ENCODE measurements around the gene SLMAP.
"Not testable (repeated sequence)": the region's sequence is repeated elsewhere in the genome, so short reads cannot be mapped to it uniquely, and the experiment has no call there.

SLMAP gene

DNA sequence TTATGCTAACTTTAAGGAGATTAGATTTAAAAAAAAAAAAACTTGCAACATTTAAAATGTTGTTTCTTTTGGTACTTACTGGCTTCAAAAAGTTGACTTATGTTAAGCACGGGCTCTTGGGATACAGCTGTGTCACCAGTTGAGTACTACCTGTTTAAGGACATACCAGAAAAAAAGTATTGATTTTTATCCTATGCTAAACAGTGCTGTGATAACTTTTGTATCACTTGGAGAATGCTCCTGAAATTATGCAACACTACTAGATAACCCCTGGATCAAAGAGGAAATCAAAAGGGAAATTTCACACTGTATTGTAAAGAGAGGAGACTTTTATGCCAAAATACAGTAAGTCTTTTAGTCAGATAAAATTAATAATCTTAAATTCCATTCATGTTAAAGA is 77.7 kb downstream of the SLMAP start:
- ATAC-seq (replicated peaks) (no peak), DNase-seq (no peak)
- H3K36me3 Mint-ChIP-seq (ENCODE audit: insufficient read depth): peaks cover 28% of the 10 kb centered on the region
- no peaks in the 10 kb centered on the region for H3K9me3 Mint-ChIP-seq
- no peak overlapping the region for H3K27ac Mint-ChIP-seq
- H3K4me3 Mint-ChIP-seq: no peak overlapping the region
- H3K4me1 Mint-ChIP-seq (ENCODE audit: low read depth in 2 of 2): peaks cover 6 to 16% of the 10 kb centered on the region in 2 donors
- no peaks in the 10 kb centered on the region for H3K27me3 Mint-ChIP-seq

DNA sequence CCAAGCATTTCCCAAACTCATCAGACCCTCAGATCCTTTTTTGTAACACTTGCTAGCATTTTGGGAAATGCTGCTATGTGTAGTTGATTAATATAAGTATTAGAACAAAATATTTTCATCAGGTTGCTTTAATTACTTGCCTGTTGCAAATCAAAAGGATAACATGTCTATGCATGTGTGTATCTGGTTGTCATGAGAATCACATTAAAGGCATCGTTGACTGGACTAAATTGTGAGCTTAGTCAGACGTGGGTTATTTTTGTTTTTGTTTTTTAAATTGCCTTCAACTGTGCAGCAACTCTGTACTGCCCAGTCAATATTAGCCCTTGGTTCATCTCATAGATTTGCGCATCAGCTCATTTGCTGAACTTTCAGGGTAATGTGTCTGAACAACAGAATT is 81.6 kb downstream of the SLMAP start:
- Mint-ChIP-seq H3K4me1 (ENCODE audit: low read depth in 2 of 2) (peaks cover 9 to 25% of the 10 kb centered on the region in 2 donors), H3K36me3 (ENCODE audit: insufficient read depth) (peaks cover 20% of the 10 kb centered on the region), H3K9me3 (no peaks in the 10 kb centered on the region), H3K27me3 (no peaks in the 10 kb centered on the region), H3K4me3 (no peak overlapping the region), H3K27ac (peak overlapping the region in 1 of 2 donors; percentile 23)
- DNase-seq: no peak
- no peak for ATAC-seq (replicated peaks)

DNA sequence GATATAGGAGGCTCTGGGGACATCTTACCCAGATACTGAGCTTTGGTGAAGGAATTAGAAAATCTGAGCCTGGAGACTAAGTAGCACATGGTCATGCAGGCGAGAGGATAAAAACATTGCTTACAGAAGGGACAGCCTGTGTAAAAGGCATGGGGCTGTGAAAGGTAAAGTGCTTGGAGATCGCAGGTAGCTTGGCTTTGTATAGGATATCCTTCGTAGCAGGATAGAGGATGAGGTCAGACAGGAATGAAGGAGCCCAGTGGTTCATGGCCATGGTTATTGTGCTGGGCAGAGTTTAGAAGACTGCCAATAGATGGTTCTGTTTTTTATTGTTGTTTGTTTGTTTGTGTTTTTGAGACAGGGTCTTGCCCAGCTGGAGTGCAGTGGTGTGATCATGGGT is 82.5 kb downstream of the SLMAP start:
- peaks cover 18% of the 10 kb centered on the region for H3K36me3 Mint-ChIP-seq (ENCODE audit: insufficient read depth)
- peak overlapping the region in 1 of 2 donors; percentile 67 for H3K27ac Mint-ChIP-seq
- no peak overlapping the region for H3K4me3 Mint-ChIP-seq
- no peaks in the 10 kb centered on the region for H3K27me3 Mint-ChIP-seq
- peaks cover 9 to 25% of the 10 kb centered on the region in 2 donors for H3K4me1 Mint-ChIP-seq (ENCODE audit: low read depth in 2 of 2)
- DNase-seq (no peak), ATAC-seq (replicated peaks) (no peak)
- no peaks in the 10 kb centered on the region for H3K9me3 Mint-ChIP-seq

GRCh38 chr3:57840473-57840872 is 84.4 kb downstream of the SLMAP start:
- no peak overlapping the region for H3K4me3 Mint-ChIP-seq
- H3K36me3 Mint-ChIP-seq (ENCODE audit: insufficient read depth): peaks cover 16% of the 10 kb centered on the region
- H3K27ac Mint-ChIP-seq: peak overlapping the region; percentile 2 to 27
- DNase-seq: no peak
- peaks cover 9 to 25% of the 10 kb centered on the region in 2 donors for H3K4me1 Mint-ChIP-seq (ENCODE audit: low read depth in 2 of 2)
- ATAC-seq (replicated peaks): no peak
- H3K27me3 Mint-ChIP-seq: no peaks in the 10 kb centered on the region
- H3K9me3 Mint-ChIP-seq: no peaks in the 10 kb centered on the region

- Mint-ChIP-seq H3K4me3 (no peak overlapping the region), H3K27ac (no peak overlapping the region), H3K4me1 (ENCODE audit: low read depth in 2 of 2) (peaks cover 9 to 24% of the 10 kb centered on the region in 2 donors), H3K36me3 (ENCODE audit: insufficient read depth) (peaks cover 16% of the 10 kb centered on the region), H3K27me3 (no peaks in the 10 kb centered on the region), H3K9me3 (no peaks in the 10 kb centered on the region)
- ATAC-seq (replicated peaks) (no peak), DNase-seq (no peak)
Measured at GRCh38 chr3:57841818-57842217, 85.7 kb downstream of the SLMAP start.

DNA sequence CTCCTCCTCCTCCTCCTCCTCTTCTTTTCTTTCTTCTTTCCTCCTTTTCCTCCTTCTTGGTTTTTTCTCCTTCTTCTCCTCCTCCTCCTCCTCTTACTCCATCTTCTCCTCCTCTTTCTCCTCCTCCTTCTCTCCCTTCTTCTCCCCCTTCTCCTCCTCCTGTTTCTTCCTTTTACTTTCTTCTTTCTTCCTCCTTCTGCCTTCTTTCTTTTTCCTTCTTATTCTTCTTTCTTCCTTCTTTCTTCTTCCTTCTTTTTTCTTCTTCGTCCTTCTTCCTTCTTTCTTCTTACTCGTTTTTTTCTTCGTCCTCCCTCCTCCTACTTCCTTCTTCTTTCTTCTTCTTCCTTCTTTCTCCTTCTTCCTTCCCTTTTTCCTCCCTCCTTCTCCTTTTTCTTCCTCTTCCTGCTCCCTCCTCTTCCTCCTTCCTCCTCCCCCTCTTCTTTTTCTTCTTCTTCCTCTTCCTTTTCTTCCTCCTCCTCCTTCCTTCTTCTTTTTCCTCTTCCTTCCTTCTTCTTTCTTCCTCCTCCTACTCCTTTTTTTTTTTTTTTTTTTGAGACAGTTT is 92.1 kb downstream of the SLMAP start:
- H3K4me1 Mint-ChIP-seq (ENCODE audit: low read depth in 2 of 2): peaks cover 0 to 7% of the 10 kb centered on the region in 2 donors
- no peaks in the 10 kb centered on the region for H3K27me3 Mint-ChIP-seq
- ATAC-seq (replicated peaks) (no peak), DNase-seq (no peak)
- H3K36me3 Mint-ChIP-seq (ENCODE audit: insufficient read depth): peaks cover 35% of the 10 kb centered on the region
- no peaks in the 10 kb centered on the region for H3K9me3 Mint-ChIP-seq
- H3K4me3 Mint-ChIP-seq: no peak overlapping the region
- no peak overlapping the region for H3K27ac Mint-ChIP-seq

DNA sequence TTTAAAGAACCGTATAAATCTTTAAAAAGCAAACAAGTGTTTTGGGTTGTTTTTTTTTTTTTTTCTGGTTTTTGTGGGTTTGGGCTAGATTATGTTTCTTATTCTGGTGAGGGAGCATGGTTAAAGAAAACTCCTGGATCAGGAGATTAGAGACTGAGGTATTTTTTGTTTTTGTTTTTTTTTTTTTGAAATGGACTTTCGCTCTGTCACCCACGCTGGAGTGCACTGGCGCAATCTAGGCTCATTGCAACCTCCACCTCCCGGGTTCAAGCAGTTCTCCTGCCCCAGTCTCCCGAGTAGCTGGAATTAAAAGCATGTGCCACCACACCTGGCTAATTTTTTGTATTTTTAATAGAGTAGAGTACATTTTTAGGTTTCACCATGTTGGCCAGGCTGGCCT is 95.2 kb downstream of the SLMAP start:
- DNase-seq (no peak), ATAC-seq (replicated peaks) (no peak)
- Mint-ChIP-seq H3K27me3 (no peaks in the 10 kb centered on the region), H3K9me3 (no peaks in the 10 kb centered on the region), H3K27ac (no peak overlapping the region), H3K36me3 (ENCODE audit: insufficient read depth) (peaks cover 32% of the 10 kb centered on the region), H3K4me3 (no peak overlapping the region), H3K4me1 (ENCODE audit: low read depth in 2 of 2) (peaks cover 0 to 7% of the 10 kb centered on the region in 2 donors)

DNA sequence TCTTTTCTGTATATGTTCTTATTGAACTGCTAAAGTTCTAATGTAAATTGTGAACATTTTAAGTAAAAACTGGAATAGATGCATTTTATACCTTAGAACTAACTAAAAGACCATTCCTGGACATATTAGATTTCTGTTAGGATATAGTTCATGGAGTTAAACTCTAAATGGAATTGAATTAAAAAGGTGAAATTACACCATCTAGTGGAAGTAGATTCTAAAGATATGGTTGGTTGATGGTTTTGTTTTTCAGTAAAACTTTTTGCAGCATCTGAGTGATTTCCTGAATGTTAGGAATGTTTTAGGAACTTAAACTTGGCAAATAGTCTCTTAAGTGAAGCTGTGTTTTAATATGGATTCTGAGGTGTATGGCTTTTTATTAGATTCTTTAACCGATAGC is 96.8 kb downstream of the SLMAP start:
- no peak overlapping the region for H3K27ac Mint-ChIP-seq
- ATAC-seq (replicated peaks): no peak
- no peak for DNase-seq

DNA sequence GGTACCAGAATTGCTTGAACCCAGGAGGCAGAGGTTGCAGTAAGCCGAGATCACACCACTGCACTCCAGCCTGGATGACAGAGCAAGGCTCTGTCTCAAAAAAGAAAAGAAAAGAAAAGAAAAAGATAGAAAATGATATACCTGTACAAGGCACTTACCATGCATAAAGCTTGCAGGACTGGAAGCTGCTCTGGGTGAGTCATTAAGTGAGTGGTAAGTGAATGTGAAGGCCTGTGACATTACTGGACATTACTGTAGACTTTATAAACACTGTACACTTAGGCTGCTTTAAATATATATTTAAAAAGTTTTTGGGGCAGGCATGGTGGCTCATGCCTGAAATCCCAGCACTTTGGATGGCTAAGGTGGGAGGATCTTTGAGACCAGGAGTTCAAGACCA is 99.2 kb downstream of the SLMAP start:
- no peak overlapping the region for H3K4me3 Mint-ChIP-seq
- H3K36me3 Mint-ChIP-seq (ENCODE audit: insufficient read depth): peaks cover 32% of the 10 kb centered on the region
- no peaks in the 10 kb centered on the region for H3K9me3 Mint-ChIP-seq
- H3K27ac Mint-ChIP-seq: peak overlapping the region; percentile 33 to 72
- H3K4me1 Mint-ChIP-seq (ENCODE audit: low read depth in 2 of 2): no peaks in the 10 kb centered on the region
- no peaks in the 10 kb centered on the region for H3K27me3 Mint-ChIP-seq
- DNase-seq: no peak
- no peak for ATAC-seq (replicated peaks)

More for the DNA sequence above, 96.8 kb downstream of the SLMAP start:
- no peak overlapping the region for H3K4me3 Mint-ChIP-seq
- peaks cover 30% of the 10 kb centered on the region for H3K36me3 Mint-ChIP-seq (ENCODE audit: insufficient read depth)
- H3K4me1 Mint-ChIP-seq (ENCODE audit: low read depth in 2 of 2): peaks cover 0 to 7% of the 10 kb centered on the region in 2 donors
- no peaks in the 10 kb centered on the region for H3K9me3 Mint-ChIP-seq
- no peaks in the 10 kb centered on the region for H3K27me3 Mint-ChIP-seq

DNA sequence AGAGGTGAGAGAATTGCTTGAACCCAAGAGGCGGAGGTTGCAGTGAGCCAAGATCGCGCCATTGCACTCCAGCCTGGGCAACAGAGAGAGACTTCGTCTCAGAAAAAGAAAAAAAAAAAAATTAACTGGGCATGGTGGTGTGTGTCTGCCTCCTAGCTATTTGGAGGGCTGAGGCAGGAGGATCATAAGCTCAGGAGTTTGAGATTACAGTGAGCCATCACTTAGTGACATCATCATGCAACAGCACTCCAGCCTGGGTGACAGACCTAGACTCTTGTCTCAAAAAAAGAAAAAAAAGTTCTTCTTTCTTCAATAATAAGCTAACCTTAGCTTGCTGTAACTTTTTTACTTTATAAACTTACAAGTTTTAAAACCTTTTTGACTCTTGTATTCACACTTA is 99.8 kb downstream of the SLMAP start:
- no peak overlapping the region for H3K4me3 Mint-ChIP-seq
- H3K4me1 Mint-ChIP-seq (ENCODE audit: low read depth in 2 of 2): no peaks in the 10 kb centered on the region
- no peaks in the 10 kb centered on the region for H3K9me3 Mint-ChIP-seq
- ATAC-seq (replicated peaks) (no peak), DNase-seq (no peak)
- no peaks in the 10 kb centered on the region for H3K27me3 Mint-ChIP-seq
- H3K27ac Mint-ChIP-seq: no peak overlapping the region
- peaks cover 31% of the 10 kb centered on the region for H3K36me3 Mint-ChIP-seq (ENCODE audit: insufficient read depth)

GRCh38 chr3:57856675-57857074 is 100.6 kb downstream of the SLMAP start:
- no peak overlapping the region for H3K4me3 Mint-ChIP-seq
- no peaks in the 10 kb centered on the region for H3K9me3 Mint-ChIP-seq
- no peaks in the 10 kb centered on the region for H3K27me3 Mint-ChIP-seq
- H3K4me1 Mint-ChIP-seq (ENCODE audit: low read depth in 2 of 2): no peaks in the 10 kb centered on the region
- peaks cover 30% of the 10 kb centered on the region for H3K36me3 Mint-ChIP-seq (ENCODE audit: insufficient read depth)
- no peak for ATAC-seq (replicated peaks)
- no peak overlapping the region for H3K27ac Mint-ChIP-seq
- no peak for DNase-seq

DNA sequence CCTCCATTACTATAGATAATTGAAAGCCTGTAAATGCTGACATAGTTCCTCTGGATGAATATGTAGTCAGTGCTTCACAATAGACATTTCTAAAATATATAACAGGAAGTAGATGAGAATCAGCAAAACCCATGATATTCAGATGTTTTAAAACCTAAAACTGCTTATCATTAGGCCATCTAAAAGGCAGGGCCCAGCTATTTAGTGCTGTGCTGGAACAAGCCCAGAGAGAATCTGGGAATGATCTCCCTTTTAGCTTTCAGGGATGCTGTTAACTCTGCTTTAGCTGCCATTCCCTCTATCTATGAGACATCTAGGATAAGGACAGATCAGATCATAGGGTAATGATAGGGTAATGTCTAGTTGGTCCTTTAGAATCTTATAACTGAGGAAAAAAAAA is 106.8 kb downstream of the SLMAP start:
- no peak for ATAC-seq (replicated peaks)
- Mint-ChIP-seq H3K4me1 (ENCODE audit: low read depth in 2 of 2) (no peaks in the 10 kb centered on the region), H3K36me3 (ENCODE audit: insufficient read depth) (peaks cover 53% of the 10 kb centered on the region), H3K9me3 (no peaks in the 10 kb centered on the region), H3K4me3 (no peak overlapping the region), H3K27ac (peak overlapping the region in 1 of 2 donors; percentile 24), H3K27me3 (no peaks in the 10 kb centered on the region)
- DNase-seq: no peak

GRCh38 chr3:57863380-57863779 is 107.3 kb downstream of the SLMAP start:
- peaks cover 48% of the 10 kb centered on the region for H3K36me3 Mint-ChIP-seq (ENCODE audit: insufficient read depth)
- H3K27me3 Mint-ChIP-seq: no peaks in the 10 kb centered on the region
- ATAC-seq (replicated peaks): no peak

DNA sequence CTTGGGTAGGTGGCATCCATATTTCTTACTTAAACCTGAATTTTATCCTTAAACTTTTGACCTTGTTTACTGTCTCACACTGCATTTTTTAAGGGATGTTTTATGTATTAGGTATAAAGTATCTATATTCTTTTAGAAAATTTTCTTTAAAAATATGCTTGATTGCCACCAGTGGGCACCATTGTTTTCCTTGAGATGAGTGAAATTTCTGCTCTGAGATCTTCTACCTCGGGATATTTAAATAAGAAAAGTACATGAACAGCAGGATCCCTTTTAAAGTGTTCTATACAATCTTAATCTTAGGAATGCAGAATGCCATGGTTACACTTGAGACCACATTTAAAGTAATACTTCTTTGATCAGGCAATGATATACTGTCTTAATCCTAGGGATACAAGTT is 108.7 kb downstream of the SLMAP start:
- Mint-ChIP-seq H3K36me3 (ENCODE audit: insufficient read depth) (peaks cover 42% of the 10 kb centered on the region), H3K27me3 (no peaks in the 10 kb centered on the region), H3K4me1 (ENCODE audit: low read depth in 2 of 2) (no peaks in the 10 kb centered on the region), H3K9me3 (no peaks in the 10 kb centered on the region), H3K4me3 (no peak overlapping the region), H3K27ac (no peak overlapping the region)
- ATAC-seq (replicated peaks) (no peak), DNase-seq (no peak)

More at GRCh38 chr3:57863380-57863779, 107.3 kb downstream of the SLMAP start:
- Mint-ChIP-seq H3K27ac (peak overlapping the region in 1 of 2 donors; percentile 24), H3K4me1 (ENCODE audit: low read depth in 2 of 2) (no peaks in the 10 kb centered on the region), H3K4me3 (no peak overlapping the region), H3K9me3 (no peaks in the 10 kb centered on the region)
- no peak for DNase-seq

DNA sequence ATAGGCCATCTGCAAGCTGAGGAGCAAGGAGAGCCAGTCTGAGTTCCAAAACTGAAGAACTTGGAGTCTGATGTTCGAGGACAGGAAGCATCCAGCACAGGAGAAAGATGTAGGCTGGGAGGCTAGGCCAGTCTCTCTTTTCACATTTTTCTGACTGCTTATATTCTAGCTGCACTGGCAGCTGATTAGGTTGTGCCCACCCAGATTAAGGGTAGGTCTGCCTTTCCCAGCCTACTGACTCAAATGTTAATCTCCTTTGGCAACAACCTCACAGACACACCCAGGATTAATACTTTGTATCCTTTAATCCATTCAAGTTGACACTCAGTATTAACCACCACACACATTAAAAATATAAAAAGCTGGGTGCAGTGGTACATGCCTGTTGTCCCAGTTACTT is 113.0 kb downstream of the SLMAP start:
- ATAC-seq (replicated peaks); H3K4me3 Mint-ChIP-seq; H3K27ac Mint-ChIP-seq; H3K9me3 Mint-ChIP-seq; DNase-seq; H3K4me1 Mint-ChIP-seq (ENCODE audit: low read depth in 2 of 2); H3K27me3 Mint-ChIP-seq: not testable (repeated sequence)
- H3K36me3 Mint-ChIP-seq (ENCODE audit: insufficient read depth): peaks cover 26% of the 10 kb centered on the region
